Measurements from ENCODE around the gene WDR46.

WDR46 gene

DNA sequence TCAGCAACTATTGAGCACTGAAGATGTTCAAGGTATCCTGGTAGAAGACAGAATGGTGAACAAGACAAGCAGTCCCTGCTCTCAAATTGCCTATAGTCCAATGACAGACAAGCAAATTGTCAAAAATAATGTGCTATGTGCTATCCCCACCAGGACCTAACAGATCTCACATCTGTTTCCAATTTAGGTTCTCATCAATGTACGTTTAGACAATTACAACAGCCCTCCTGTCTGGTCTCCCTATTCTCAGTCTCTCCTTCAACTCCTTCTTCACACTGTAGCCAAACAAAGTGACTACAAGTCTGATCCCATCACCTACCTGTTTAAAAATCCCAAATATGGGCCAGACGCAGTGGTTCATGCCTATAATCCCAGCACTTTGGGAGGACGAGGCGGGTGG, 17.3 kb upstream of the WDR46 start:
- no peak overlapping the region for H3K27ac ChIP-seq
- TF ChIP-seq, protein P1, sequence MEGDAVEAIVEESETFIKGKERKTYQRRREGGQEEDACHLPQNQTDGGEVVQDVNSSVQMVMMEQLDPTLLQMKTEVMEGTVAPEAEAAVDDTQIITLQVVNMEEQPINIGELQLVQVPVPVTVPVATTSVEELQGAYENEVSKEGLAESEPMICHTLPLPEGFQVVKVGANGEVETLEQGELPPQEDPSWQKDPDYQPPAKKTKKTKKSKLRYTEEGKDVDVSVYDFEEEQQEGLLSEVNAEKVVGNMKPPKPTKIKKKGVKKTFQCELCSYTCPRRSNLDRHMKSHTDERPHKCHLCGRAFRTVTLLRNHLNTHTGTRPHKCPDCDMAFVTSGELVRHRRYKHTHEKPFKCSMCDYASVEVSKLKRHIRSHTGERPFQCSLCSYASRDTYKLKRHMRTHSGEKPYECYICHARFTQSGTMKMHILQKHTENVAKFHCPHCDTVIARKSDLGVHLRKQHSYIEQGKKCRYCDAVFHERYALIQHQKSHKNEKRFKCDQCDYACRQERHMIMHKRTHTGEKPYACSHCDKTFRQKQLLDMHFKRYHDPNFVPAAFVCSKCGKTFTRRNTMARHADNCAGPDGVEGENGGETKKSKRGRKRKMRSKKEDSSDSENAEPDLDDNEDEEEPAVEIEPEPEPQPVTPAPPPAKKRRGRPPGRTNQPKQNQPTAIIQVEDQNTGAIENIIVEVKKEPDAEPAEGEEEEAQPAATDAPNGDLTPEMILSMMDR (IDR thresholded peaks at IDR 0.05; ENCODE audit: low read depth, low read length, missing control alignments): no peak
- H3K27me3 ChIP-seq (replicated peaks): no peaks in the 10 kb centered on the region
- in situ Hi-C loops (cut with HindIII; ENCODE audit: low pct_ligation_motif_present, low sequenced_read_pairs): no loop called here
- peaks cover 62% of the 10 kb centered on the region for H3K36me3 ChIP-seq (replicated peaks)
- no peak for DNase-seq
- H3K4me3 ChIP-seq (ENCODE audit: low read depth, low read length): no peak overlapping the region

DNA sequence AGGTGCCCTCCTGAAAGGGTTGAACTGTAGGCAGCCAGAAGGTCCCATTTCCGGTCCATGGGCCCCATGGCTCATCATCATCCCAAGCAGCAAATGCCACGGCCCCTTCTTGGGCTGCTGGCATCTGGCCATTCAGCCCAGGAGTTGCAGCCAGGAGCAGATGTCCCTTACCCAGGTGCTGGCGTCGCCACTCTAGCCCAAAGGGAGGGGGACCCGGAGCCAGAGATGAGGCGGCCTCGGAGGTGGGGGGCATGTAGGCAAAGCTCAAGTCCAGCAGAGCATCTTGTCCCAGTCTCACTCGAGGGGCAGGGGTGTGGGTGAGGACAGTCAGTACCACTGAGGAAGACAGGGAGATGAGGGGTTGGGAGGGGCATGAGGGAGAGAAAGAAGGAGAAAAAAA, 16.0 kb upstream of the WDR46 start:
- no peak overlapping the region for H3K27ac ChIP-seq
- H3K36me3 ChIP-seq (replicated peaks): peaks cover 57% of the 10 kb centered on the region
- H3K4me3 ChIP-seq (ENCODE audit: low read depth, low read length): no peak overlapping the region
- H3K27me3 ChIP-seq (replicated peaks): no peaks in the 10 kb centered on the region
- TF ChIP-seq, protein P1 (IDR thresholded peaks at IDR 0.05; ENCODE audit: low read depth, low read length, missing control alignments): no peak
- in situ Hi-C loops (cut with HindIII; ENCODE audit: low pct_ligation_motif_present, low sequenced_read_pairs): no loop called here
- DNase-seq: no peak

DNA sequence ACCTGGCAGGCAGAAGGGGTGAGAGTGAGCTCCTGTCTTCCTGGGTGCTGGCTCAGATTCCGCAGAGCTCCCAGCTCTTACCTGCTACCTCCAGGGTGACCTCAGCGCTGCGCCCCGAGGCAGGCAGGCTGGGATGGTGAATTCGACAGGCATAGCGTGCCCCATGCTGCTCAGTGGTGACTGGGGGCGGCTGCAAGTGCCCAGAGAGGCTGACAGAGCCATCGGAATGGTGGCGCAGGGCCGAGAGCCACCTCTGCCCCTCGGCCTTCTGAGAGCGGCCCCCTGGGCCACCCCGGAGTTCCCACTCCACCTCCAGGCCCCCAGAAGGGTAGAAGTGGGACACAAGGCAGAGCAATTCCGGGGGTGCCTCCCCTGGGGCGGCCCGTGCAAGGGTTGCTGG, 15.2 kb upstream of the WDR46 start:
- no peak overlapping the region for H3K4me3 ChIP-seq (ENCODE audit: low read depth, low read length)
- TF ChIP-seq, protein P1 (IDR thresholded peaks at IDR 0.05; ENCODE audit: low read depth, low read length, missing control alignments): no peak
- H3K36me3 ChIP-seq (replicated peaks): peaks cover 53% of the 10 kb centered on the region
- H3K27ac ChIP-seq: no peak overlapping the region
- no peak for DNase-seq
- in situ Hi-C loops (cut with HindIII; ENCODE audit: low pct_ligation_motif_present, low sequenced_read_pairs): no loop called here
- no peaks in the 10 kb centered on the region for H3K27me3 ChIP-seq (replicated peaks)

DNA sequence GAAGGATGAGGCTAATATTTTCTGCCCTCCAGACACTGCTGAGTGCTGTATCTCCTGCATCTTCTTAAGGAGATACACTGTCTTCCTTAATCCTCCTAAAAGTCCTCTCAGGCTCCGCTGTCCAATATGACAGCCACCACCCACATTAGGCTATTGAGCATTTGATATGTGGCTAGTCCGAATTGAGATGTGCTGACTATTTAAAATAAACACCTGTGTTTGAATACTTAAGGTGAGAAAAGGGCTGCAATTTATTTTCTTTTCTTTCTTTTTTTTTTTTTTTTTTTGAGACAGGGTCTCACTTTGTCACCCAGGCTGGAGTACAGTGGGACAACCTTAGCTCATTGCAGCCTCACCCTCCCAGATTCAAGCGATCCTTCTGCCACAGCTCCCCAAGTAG, 12.8 kb upstream of the WDR46 start:
- no peak for DNase-seq
- no peak overlapping the region for H3K4me3 ChIP-seq (ENCODE audit: low read depth, low read length)
- no peaks in the 10 kb centered on the region for H3K27me3 ChIP-seq (replicated peaks)
- H3K36me3 ChIP-seq (replicated peaks): peaks cover 45% of the 10 kb centered on the region
- H3K27ac ChIP-seq: no peak overlapping the region
- TF ChIP-seq, protein P1 (IDR thresholded peaks at IDR 0.05; ENCODE audit: low read depth, low read length, missing control alignments): no peak
- in situ Hi-C loops (cut with HindIII; ENCODE audit: low pct_ligation_motif_present, low sequenced_read_pairs): no loop called here

DNA sequence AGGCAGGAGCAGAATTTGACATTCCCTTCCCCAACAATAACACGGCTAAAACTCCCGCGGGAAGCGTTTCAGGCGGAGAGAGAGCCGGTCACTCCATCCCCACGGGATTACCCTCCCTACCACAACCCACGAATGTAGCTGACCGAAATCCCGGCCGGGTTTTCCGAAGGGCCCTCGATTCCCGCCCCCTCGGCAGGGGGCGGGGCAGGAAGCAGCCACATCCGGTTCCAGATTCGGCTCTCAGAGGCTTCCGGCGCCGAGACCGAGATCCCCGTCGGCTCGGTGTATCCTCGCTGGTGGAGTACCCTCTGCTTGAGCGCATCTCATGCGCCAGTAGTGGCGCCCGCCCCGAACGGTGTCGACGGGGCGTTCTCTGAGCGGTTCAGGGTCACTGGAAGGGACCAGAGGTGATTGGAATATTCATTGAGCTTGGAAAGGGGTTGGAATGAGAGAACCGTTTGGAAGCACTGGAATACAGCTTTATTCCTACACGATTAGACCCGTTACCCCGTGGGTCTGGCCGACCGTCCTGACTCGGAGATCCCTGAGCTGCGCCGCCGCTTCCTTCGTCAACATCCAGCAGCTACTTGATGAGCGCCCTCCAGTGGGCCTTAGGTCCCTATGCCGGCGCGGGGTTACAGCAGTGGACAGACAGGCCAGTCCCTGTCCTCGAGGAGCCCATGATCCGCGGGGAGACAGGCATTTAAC, 10.4 kb upstream of the WDR46 start:
- TF ChIP-seq, protein P1 (IDR thresholded peaks at IDR 0.05; ENCODE audit: low read depth, low read length, missing control alignments): peak; percentile 86
- Histone ChIP-seq H3K36me3 (replicated peaks) (peaks cover 41% of the 10 kb centered on the region), H3K27ac (peak overlapping the region; percentile 92), H3K27me3 (replicated peaks) (no peaks in the 10 kb centered on the region), H3K4me3 (ENCODE audit: low read depth, low read length) (peak overlapping the region; percentile 88)
- in situ Hi-C loops (cut with HindIII; ENCODE audit: low pct_ligation_motif_present, low sequenced_read_pairs): no loop called here
- DNase-seq: peak; percentile 88

DNA sequence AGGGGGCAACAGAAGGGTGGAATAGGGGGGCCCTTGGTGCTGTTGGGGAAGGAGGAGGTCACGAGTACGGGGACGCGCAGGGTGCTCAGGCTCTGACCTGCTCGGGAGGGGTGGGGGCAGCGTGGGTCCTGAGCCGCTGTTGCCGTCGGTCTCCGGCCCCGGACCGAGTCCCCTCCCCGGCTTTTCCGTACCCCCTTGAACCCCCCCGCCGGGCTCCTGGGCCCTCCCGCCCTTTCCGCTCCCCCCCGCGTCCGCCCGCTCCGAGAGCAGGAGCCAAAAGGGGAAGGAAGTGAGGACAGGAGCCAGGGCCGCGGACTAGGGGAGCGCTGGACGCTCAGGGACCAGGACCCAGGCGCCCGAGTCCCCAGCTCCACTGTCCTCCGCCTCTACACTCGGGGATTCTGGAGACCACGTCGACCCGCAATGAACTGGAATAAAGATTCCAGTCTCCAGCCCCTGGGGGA, 9.8 kb upstream of the WDR46 start, which contains the start of gene RGL2:
TSS of gene RGL2 (minus strand) at position 170 of the 464 bp plus-strand sequence. CDS start 332 bp downstream, outside the sequence.
- H3K4me3 ChIP-seq (ENCODE audit: low read depth, low read length): peak within 1 kb of the TSS; percentile 88
- DNase-seq: no peak
- in situ Hi-C loops (cut with HindIII; ENCODE audit: low pct_ligation_motif_present, low sequenced_read_pairs): no loop called here
- peak within 1 kb of the TSS; percentile 92 for H3K27ac ChIP-seq
- H3K27me3 ChIP-seq (replicated peaks): no peaks in the 10 kb centered on the region
- TF ChIP-seq, protein P1 (IDR thresholded peaks at IDR 0.05; ENCODE audit: low read depth, low read length, missing control alignments): no peak
- peaks cover 37% of the 10 kb centered on the region for H3K36me3 ChIP-seq (replicated peaks)

Data from brain microvascular endothelial cell (primary cell).